ENCODE data around the gene NACC2. TPM values are rescaled to one million over a fixed set of nuclear protein-coding genes. Genes with fewer than 3 reads are reported as not detected.

NACC2 gene
- total RNA-seq, 2 donors from 2014 or later: 19.2 to 21.1 TPM

- Mint-ChIP-seq H3K9me3 (no peaks in the 10 kb centered on the region), H3K27ac (no peak overlapping the region), H3K36me3 (no peaks in the 10 kb centered on the region), H3K27me3 (no peaks in the 10 kb centered on the region), H3K4me3 (no peak overlapping the region), H3K4me1 (ENCODE audit: low read depth in 2 of 2) (peaks cover 13 to 25% of the 10 kb centered on the region in 2 donors)
- no peak for ATAC-seq
- peak; percentile 40 for DNase-seq (ENCODE audit: low spot score)
Observed at GRCh38 chr9:136018257-136019031, 76.6 kb downstream of the NACC2 start.

- no peaks in the 10 kb centered on the region for H3K27me3 Mint-ChIP-seq
- H3K27ac Mint-ChIP-seq: no peak overlapping the region
- no peak overlapping the region for H3K4me3 Mint-ChIP-seq
- peaks cover 13 to 21% of the 10 kb centered on the region in 2 donors for H3K4me1 Mint-ChIP-seq (ENCODE audit: low read depth in 2 of 2)
- peak; percentile 32 for DNase-seq (ENCODE audit: low spot score)
- H3K36me3 Mint-ChIP-seq: no peaks in the 10 kb centered on the region
- ATAC-seq: no peak
- no peaks in the 10 kb centered on the region for H3K9me3 Mint-ChIP-seq
Observed at GRCh38 chr9:136017289-136018190, 77.5 kb downstream of the NACC2 start.

- peaks cover 12 to 20% of the 10 kb centered on the region in 2 donors for H3K4me1 Mint-ChIP-seq (ENCODE audit: low read depth in 2 of 2)
- H3K27ac Mint-ChIP-seq: no peak overlapping the region
- no peaks in the 10 kb centered on the region for H3K36me3 Mint-ChIP-seq
- H3K27me3 Mint-ChIP-seq: no peaks in the 10 kb centered on the region
- no peak for ATAC-seq
- DNase-seq (ENCODE audit: low spot score): peak; percentile 53
- no peaks in the 10 kb centered on the region for H3K9me3 Mint-ChIP-seq
- H3K4me3 Mint-ChIP-seq: no peak overlapping the region
Observed at GRCh38 chr9:136016572-136017288, 78.4 kb downstream of the NACC2 start.

- peak; percentile 58 for DNase-seq (ENCODE audit: low spot score)
- Mint-ChIP-seq H3K4me1 (ENCODE audit: low read depth in 2 of 2) (peaks cover 7 to 14% of the 10 kb centered on the region in 2 donors), H3K27ac (no peak overlapping the region), H3K4me3 (no peak overlapping the region), H3K36me3 (no peaks in the 10 kb centered on the region), H3K27me3 (no peaks in the 10 kb centered on the region), H3K9me3 (no peaks in the 10 kb centered on the region)
- ATAC-seq: no peak
Observed at GRCh38 chr9:136015656-136016571, 79.2 kb downstream of the NACC2 start.

- Mint-ChIP-seq H3K9me3 (no peaks in the 10 kb centered on the region), H3K27ac (no peak overlapping the region), H3K4me3 (no peak overlapping the region), H3K27me3 (no peaks in the 10 kb centered on the region), H3K36me3 (no peaks in the 10 kb centered on the region), H3K4me1 (ENCODE audit: low read depth in 2 of 2) (peaks cover 0 to 5% of the 10 kb centered on the region in 2 donors)
- DNase-seq (ENCODE audit: low spot score): peak; percentile 51
- ATAC-seq: peak in 1 of 2 donors; percentile 25
Observed at GRCh38 chr9:136014924-136015633, 80.0 kb downstream of the NACC2 start.

- H3K9me3 Mint-ChIP-seq: no peaks in the 10 kb centered on the region
- ATAC-seq (no peak), DNase-seq (ENCODE audit: low spot score) (peak; percentile 26)
- no peak overlapping the region for H3K4me3 Mint-ChIP-seq
- H3K36me3 Mint-ChIP-seq: no peaks in the 10 kb centered on the region
- H3K27ac Mint-ChIP-seq: peak overlapping the region in 1 of 2 donors; percentile 47
- no peaks in the 10 kb centered on the region for H3K27me3 Mint-ChIP-seq
- H3K4me1 Mint-ChIP-seq (ENCODE audit: low read depth in 2 of 2): peaks cover 0 to 4% of the 10 kb centered on the region in 2 donors
Observed at GRCh38 chr9:136014147-136014923, 80.8 kb downstream of the NACC2 start.

- H3K36me3 Mint-ChIP-seq: no peaks in the 10 kb centered on the region
- H3K4me1 Mint-ChIP-seq (ENCODE audit: low read depth in 2 of 2): peaks cover 0 to 4% of the 10 kb centered on the region in 2 donors
- no peak overlapping the region for H3K27ac Mint-ChIP-seq
- H3K27me3 Mint-ChIP-seq: no peaks in the 10 kb centered on the region
- peak; percentile 44 for DNase-seq (ENCODE audit: low spot score)
- no peak for ATAC-seq
- H3K9me3 Mint-ChIP-seq: no peaks in the 10 kb centered on the region
- no peak overlapping the region for H3K4me3 Mint-ChIP-seq
Observed at GRCh38 chr9:136013524-136014034, 81.5 kb downstream of the NACC2 start.

- no peaks in the 10 kb centered on the region for H3K36me3 Mint-ChIP-seq
- H3K4me1 Mint-ChIP-seq (ENCODE audit: low read depth in 2 of 2): peaks cover 0 to 4% of the 10 kb centered on the region in 2 donors
- H3K9me3 Mint-ChIP-seq: no peaks in the 10 kb centered on the region
- H3K27me3 Mint-ChIP-seq: no peaks in the 10 kb centered on the region
- no peak overlapping the region for H3K27ac Mint-ChIP-seq
- ATAC-seq (no peak), DNase-seq (ENCODE audit: low spot score) (no peak)
- H3K4me3 Mint-ChIP-seq: no peak overlapping the region
Observed at GRCh38 chr9:136013116-136013515, 82.0 kb downstream of the NACC2 start.

- peaks cover 0 to 4% of the 10 kb centered on the region in 2 donors for H3K4me1 Mint-ChIP-seq (ENCODE audit: low read depth in 2 of 2)
- H3K27me3 Mint-ChIP-seq: no peaks in the 10 kb centered on the region
- ATAC-seq: no peak
- no peaks in the 10 kb centered on the region for H3K9me3 Mint-ChIP-seq
- no peak overlapping the region for H3K4me3 Mint-ChIP-seq
- no peaks in the 10 kb centered on the region for H3K36me3 Mint-ChIP-seq
- peak; percentile 55 for DNase-seq (ENCODE audit: low spot score)
- no peak overlapping the region for H3K27ac Mint-ChIP-seq
Observed at GRCh38 chr9:136012651-136013050, 82.4 kb downstream of the NACC2 start.

GRCh38 chr9:136011703-136012496 lies 83.2 kb downstream of the NACC2 start:
- peak; percentile 52 for DNase-seq (ENCODE audit: low spot score)
- Mint-ChIP-seq H3K4me1 (ENCODE audit: low read depth in 2 of 2) (peaks cover 0 to 4% of the 10 kb centered on the region in 2 donors), H3K27me3 (no peaks in the 10 kb centered on the region), H3K4me3 (no peak overlapping the region), H3K36me3 (no peaks in the 10 kb centered on the region), H3K9me3 (no peaks in the 10 kb centered on the region), H3K27ac (no peak overlapping the region)
- ATAC-seq: no peak

GRCh38 chr9:136011376-136011702 lies 83.8 kb downstream of the NACC2 start:
- Mint-ChIP-seq H3K4me1 (ENCODE audit: low read depth in 2 of 2) (peaks cover 0 to under 1% of the 10 kb centered on the region in 2 donors), H3K27me3 (no peaks in the 10 kb centered on the region), H3K9me3 (no peaks in the 10 kb centered on the region), H3K4me3 (no peak overlapping the region), H3K27ac (no peak overlapping the region), H3K36me3 (no peaks in the 10 kb centered on the region)
- ATAC-seq (no peak), DNase-seq (ENCODE audit: low spot score) (no peak)
